Uterus (tissue), 2 donors: ENCODE data around the gene RHBDD3.

Experiments used
- CTCF ChIP-seq, 4 experiments: fragments of 200-600 bp in 2 of 4; fragments of 450-650 bp in 2 of 4; sonication (generic) in 2 of 4; IDR thresholded peaks; one replicate each; pipeline ENCODE4 v1.5.1; 2016 to 2019; ENCODE audit warnings: antibody characterized with exemption in 4 of 4, mild to moderate bottlenecking in 2 of 4, moderate library complexity in 1 of 4
- POLR2A ChIP-seq, 2 donors: fragments of 450-650 bp; IDR thresholded peaks; one replicate each; pipeline ENCODE4 v1.6.1; 2016; ENCODE audit warnings: antibody characterized with exemption in 2 of 2, mild to moderate bottlenecking in 1 of 2, moderate library complexity in 1 of 2

GRCh38 chr22:29308791-29309262 is 41.0 kb upstream of the RHBDD3 start:
- TF ChIP-seq CTCF (IDR thresholded peaks at IDR 0.05): no peak
- TF ChIP-seq POLR2A (IDR thresholded peaks at IDR 0.05): no peak
